Measurements from ENCODE around the gene LIN54.

DNA sequence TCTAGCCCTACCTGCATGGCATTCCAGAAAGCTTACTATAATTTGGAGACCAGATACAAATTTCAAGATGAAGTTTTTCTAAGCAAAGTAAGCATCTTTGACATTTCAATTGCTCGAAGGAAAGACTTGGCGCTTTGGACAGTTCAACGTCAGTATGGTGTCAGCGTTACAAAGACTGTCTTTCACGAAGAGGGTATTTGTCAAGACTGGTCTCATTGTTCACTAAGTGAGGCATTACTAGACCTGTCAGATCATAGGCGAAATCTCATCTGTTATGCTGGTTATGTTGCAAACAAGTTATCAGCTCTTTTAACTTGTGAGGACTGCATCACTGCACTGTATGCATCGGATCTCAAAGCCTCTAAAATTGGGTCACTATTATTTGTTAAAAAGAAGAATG lies 92.5 kb downstream of the LIN54 start:
- TF ChIP-seq CXXC5 (CRISPR knock-in tag; IDR thresholded peaks at IDR 0.05) (no peak), NFATC3 (IDR thresholded peaks at IDR 0.05) (no peak), ZNF274 (IDR thresholded peaks at IDR 0.05; ENCODE audit: borderline replicate concordance, low read depth, low read length) (no peak), TCF7 (IDR thresholded peaks at IDR 0.05; ENCODE audit: borderline replicate concordance) (no peak), DPF2 (IDR thresholded peaks at IDR 0.05) (no peak), SP1 (CRISPR knock-in tag; IDR thresholded peaks at IDR 0.05) (no peak), GATA2 (CRISPR knock-in tag; IDR thresholded peaks at IDR 0.05) (no peak), NFYB (IDR thresholded peaks at IDR 0.05; ENCODE audit: extremely low read depth, insufficient read length) (no peak), POLR2AphosphoS5 (IDR thresholded peaks at IDR 0.05; ENCODE audit: control insufficient read depth, insufficient read depth, low read depth, low read length) (no peak), EZH2 (IDR thresholded peaks at IDR 0.05; ENCODE audit: borderline replicate concordance, low read depth, low read length) (no peak), ZNF707 (CRISPR knock-in tag; conservative IDR thresholded peaks at IDR 0.05) (no peak), HCFC1 (IDR thresholded peaks at IDR 0.05; ENCODE audit: low read depth, low read length) (no peak)
- TF ChIP-seq, protein P1, sequence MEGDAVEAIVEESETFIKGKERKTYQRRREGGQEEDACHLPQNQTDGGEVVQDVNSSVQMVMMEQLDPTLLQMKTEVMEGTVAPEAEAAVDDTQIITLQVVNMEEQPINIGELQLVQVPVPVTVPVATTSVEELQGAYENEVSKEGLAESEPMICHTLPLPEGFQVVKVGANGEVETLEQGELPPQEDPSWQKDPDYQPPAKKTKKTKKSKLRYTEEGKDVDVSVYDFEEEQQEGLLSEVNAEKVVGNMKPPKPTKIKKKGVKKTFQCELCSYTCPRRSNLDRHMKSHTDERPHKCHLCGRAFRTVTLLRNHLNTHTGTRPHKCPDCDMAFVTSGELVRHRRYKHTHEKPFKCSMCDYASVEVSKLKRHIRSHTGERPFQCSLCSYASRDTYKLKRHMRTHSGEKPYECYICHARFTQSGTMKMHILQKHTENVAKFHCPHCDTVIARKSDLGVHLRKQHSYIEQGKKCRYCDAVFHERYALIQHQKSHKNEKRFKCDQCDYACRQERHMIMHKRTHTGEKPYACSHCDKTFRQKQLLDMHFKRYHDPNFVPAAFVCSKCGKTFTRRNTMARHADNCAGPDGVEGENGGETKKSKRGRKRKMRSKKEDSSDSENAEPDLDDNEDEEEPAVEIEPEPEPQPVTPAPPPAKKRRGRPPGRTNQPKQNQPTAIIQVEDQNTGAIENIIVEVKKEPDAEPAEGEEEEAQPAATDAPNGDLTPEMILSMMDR (IDR thresholded peaks at IDR 0.05 in 2 of 3, conservative IDR thresholded peaks at IDR 0.05 in 1 of 3; ENCODE audit: insufficient read depth in 2 of 3, low read depth in 1 of 3, low read length in 3 of 3) = no peak
- TF ChIP-seq, protein P2, sequence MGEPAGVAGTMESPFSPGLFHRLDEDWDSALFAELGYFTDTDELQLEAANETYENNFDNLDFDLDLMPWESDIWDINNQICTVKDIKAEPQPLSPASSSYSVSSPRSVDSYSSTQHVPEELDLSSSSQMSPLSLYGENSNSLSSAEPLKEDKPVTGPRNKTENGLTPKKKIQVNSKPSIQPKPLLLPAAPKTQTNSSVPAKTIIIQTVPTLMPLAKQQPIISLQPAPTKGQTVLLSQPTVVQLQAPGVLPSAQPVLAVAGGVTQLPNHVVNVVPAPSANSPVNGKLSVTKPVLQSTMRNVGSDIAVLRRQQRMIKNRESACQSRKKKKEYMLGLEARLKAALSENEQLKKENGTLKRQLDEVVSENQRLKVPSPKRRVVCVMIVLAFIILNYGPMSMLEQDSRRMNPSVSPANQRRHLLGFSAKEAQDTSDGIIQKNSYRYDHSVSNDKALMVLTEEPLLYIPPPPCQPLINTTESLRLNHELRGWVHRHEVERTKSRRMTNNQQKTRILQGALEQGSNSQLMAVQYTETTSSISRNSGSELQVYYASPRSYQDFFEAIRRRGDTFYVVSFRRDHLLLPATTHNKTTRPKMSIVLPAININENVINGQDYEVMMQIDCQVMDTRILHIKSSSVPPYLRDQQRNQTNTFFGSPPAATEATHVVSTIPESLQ (CRISPR knock-in tag; IDR thresholded peaks at IDR 0.05) = no peak
